C4-2B (cell line): Measurements from ENCODE around the gene ATXN1.

Experiments
- CTCF ChIP-seq: fragments of 450-650 bp; conservative IDR thresholded peaks from 2 replicates; pipeline ENCODE4 v1.5.1; 2017; ENCODE audit warnings: mild to moderate bottlenecking
- ZFX ChIP-seq: fragments of 450-650 bp; IDR thresholded peaks from 2 replicates; pipeline ENCODE4 v1.6.1; 2017

GRCh38 chr6:16684896-16685554, 76.2 kb downstream of the ATXN1 start:
- TF ChIP-seq CTCF (no peak), ZFX (no peak)
